ENCODE data around the gene TMPRSS6.

Gene TMPRSS6

DNA sequence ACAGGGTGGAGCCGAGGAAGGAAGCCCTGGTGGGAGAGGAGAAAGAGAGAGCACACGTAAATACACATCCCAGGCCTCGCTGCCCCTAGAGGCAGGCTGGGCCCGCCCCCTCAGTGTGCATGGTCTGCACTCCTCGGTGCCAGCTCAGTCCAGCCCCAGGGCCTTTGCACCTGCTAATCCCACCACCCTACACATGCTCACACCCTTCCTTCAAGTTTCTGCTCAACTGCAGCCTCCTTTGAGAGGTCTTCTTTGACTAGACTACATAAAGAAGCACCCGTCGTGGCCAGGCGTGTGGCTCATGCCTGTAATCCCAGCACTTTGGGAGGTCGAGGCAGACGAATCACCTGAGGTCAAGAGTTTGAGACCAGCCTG, 34.7 kb upstream of the TMPRSS6 start:
- in situ Hi-C loops (cut with HindIII; ENCODE audit: low pct_ligation_motif_present, low pct_unique_long_range_greater_than_20kb, low sequenced_read_pairs), result no loop called here
- no peak for DNase-seq

GRCh38 chr22:37141971-37142370, 32.5 kb upstream of the TMPRSS6 start:
- no peak for DNase-seq
- in situ Hi-C loops (cut with HindIII; ENCODE audit: low pct_ligation_motif_present, low pct_unique_long_range_greater_than_20kb, low sequenced_read_pairs), result no loop called here

DNA sequence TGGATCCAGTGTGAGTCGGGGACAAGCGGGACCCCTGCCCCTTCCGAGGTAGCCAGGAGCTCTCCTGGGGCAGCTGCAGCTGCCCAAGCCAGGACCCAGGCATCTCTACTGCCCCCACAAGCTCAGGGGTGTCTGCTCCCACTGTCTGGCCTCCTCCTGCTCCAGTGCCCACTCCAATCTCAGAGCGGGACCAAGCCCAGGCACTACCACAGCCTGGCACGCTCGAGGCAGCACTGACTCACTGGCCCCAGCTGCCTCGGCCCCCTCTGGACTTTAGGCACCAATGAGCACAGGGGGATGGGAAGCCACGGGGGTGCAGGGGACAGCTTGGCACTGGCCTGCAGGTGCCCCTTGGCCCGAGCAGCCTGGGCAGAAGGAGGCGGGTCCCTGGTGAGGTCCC, 32.0 kb upstream of the TMPRSS6 start:
- DNase-seq, result peak; percentile 9
- in situ Hi-C loops (cut with HindIII; ENCODE audit: low pct_ligation_motif_present, low pct_unique_long_range_greater_than_20kb, low sequenced_read_pairs), result no loop called here

- in situ Hi-C loops (cut with HindIII; ENCODE audit: low pct_ligation_motif_present, low pct_unique_long_range_greater_than_20kb, low sequenced_read_pairs), result no loop called here
Observed at GRCh38 chr22:37140686-37141323, 31.3 kb upstream of the TMPRSS6 start.

DNA sequence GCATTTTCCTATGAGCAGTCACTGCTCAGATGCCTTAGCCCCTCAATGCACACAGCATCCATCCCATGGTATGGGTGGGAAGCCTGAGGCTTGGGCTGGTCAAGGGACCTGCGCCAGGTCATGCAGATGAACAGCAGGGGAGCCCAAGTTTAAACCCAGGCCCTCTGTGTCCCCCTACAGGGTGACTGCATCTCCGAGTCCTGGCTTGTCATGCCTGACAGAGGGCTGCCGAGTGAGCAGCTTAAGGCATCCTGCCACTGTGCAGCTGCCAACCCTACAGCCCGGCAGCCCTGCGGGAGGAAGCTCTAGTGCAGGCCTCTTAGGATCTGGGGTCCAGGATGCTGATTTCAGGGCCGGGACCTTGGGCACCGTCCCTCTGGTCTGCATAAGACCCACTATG, 30.2 kb upstream of the TMPRSS6 start:
- in situ Hi-C loops (cut with HindIII; ENCODE audit: low pct_ligation_motif_present, low pct_unique_long_range_greater_than_20kb, low sequenced_read_pairs), result no loop called here
- no peak for DNase-seq

More at GRCh38 chr22:37140686-37141323, 31.3 kb upstream of the TMPRSS6 start:
- DNase-seq, result no peak

DNA sequence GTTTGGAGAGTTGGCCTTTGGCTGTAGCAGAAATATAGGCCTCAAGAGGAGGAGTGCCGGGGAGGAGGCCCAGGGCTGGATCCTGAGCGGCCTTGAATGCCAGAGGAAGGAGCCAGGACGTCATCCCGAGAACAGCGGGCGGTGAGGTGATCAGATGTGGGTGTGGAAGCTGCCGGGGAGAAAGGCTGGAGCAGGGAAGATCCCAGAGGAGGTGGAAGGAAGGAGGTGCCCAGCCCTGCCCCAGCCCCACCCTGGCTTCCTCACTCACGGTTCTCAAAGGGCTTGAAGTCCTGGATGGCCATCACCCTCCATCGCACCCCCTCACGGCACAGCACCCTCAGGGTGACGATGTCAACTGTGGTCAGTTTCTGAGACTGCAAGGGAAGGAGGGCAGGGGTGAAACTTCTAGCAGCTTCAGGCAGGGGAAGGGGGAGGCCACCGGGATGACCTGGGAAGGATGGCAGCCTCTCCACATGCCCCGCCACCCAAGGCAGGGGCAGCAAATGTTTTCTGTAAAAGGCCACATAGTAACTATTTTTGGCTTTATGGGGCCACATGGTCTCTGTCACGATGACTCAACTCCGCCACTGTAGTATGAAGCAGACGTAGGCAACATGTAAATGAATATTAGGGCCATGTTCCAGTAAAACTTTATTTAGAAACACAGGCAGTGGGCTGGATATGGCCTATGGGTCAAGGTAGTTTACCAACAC, 29.5 kb upstream of the TMPRSS6 start:
- in situ Hi-C loops (cut with HindIII; ENCODE audit: low pct_ligation_motif_present, low pct_unique_long_range_greater_than_20kb, low sequenced_read_pairs), result no loop called here
- DNase-seq, result no peak

GRCh38 chr22:37137903-37138665, 28.6 kb upstream of the TMPRSS6 start:
- in situ Hi-C loops (cut with HindIII; ENCODE audit: low pct_ligation_motif_present, low pct_unique_long_range_greater_than_20kb, low sequenced_read_pairs), result no loop called here
- DNase-seq, result no peak

DNA sequence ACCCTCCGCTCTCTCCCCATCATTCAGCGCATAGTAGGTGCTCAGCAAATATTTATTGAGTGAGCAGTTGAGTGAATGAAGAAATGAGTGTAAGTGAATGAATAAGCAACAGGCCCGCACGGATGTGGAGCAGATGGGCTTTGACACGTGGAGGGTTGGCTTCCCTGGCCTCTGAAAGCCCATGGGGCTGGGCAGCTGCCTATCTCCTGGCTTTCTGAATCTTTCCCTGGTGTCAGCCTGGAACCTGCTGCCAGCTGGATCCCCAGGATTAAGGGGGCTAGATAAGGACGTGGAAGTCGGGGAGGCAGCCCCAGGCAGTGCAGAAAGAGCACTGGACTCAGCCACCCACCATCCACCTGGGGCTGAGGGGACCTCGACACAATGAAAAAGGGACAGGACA, 27.6 kb upstream of the TMPRSS6 start:
- in situ Hi-C loops (cut with HindIII; ENCODE audit: low pct_ligation_motif_present, low pct_unique_long_range_greater_than_20kb, low sequenced_read_pairs), result no loop called here
- no peak for DNase-seq

GRCh38 chr22:37135023-37135422, 25.5 kb upstream of the TMPRSS6 start:
- DNase-seq, result no peak
- in situ Hi-C loops (cut with HindIII; ENCODE audit: low pct_ligation_motif_present, low pct_unique_long_range_greater_than_20kb, low sequenced_read_pairs), result no loop called here

GRCh38 chr22:37133304-37134018, 23.9 kb upstream of the TMPRSS6 start:
- in situ Hi-C loops (cut with HindIII; ENCODE audit: low pct_ligation_motif_present, low pct_unique_long_range_greater_than_20kb, low sequenced_read_pairs), result no loop called here
- DNase-seq, result no peak

GRCh38 chr22:37132773-37133172, 23.3 kb upstream of the TMPRSS6 start:
- in situ Hi-C loops (cut with HindIII; ENCODE audit: low pct_ligation_motif_present, low pct_unique_long_range_greater_than_20kb, low sequenced_read_pairs), result no loop called here

GRCh38 chr22:37129866-37130441, 20.4 kb upstream of the TMPRSS6 start:
- in situ Hi-C loops (cut with HindIII; ENCODE audit: low pct_ligation_motif_present, low pct_unique_long_range_greater_than_20kb, low sequenced_read_pairs), result no loop called here
- no peak for DNase-seq

More at GRCh38 chr22:37132773-37133172, 23.3 kb upstream of the TMPRSS6 start:
- no peak for DNase-seq

DNA sequence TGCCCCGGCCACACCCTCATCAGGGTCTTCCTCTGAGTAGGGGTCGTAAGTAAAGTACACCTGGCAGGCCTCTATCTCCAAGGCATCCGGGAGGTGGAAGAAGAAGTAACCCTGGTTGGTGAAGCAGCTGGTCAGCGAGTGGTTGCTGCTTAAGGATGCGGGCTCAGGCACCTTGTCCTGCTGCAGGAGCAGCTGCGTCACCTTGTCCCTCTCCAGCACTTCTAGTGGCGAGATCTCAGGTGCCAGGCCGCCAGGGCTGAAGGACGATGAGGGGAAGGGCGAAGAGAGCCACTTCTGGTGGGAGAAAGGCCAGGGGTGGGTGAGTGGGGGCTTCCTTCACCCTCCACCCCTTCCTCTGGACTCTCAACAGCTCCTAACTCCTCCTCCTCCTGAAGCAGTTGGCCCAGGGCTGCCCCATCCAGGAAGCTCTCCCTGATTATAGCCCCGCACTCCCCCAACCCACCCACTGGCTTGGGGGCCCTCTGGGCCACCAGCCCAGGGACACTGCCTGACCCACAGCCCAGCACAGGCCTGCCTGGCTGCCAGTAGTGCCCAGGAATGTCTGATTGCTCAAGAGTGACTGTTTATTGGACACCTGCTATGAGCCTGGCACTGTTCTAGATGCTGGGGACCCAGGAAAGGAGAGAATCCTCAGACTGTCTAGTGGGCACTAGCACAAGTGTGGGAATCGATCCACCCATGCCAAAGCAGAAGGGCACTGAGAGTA, 19.2 kb upstream of the TMPRSS6 start:
- in situ Hi-C loops (cut with HindIII; ENCODE audit: low pct_ligation_motif_present, low pct_unique_long_range_greater_than_20kb, low sequenced_read_pairs), result no loop called here
- no peak for DNase-seq

GRCh38 chr22:37127350-37127878, 17.9 kb upstream of the TMPRSS6 start:
- DNase-seq, result no peak
- in situ Hi-C loops (cut with HindIII; ENCODE audit: low pct_ligation_motif_present, low pct_unique_long_range_greater_than_20kb, low sequenced_read_pairs), result no loop called here

GRCh38 chr22:37126882-37127281, 17.4 kb upstream of the TMPRSS6 start:
- in situ Hi-C loops (cut with HindIII; ENCODE audit: low pct_ligation_motif_present, low pct_unique_long_range_greater_than_20kb, low sequenced_read_pairs), result no loop called here
- DNase-seq, result no peak

GRCh38 chr22:37126383-37126782, 16.9 kb upstream of the TMPRSS6 start:
- peak; percentile 13 for DNase-seq
- in situ Hi-C loops (cut with HindIII; ENCODE audit: low pct_ligation_motif_present, low pct_unique_long_range_greater_than_20kb, low sequenced_read_pairs), result no loop called here

DNA sequence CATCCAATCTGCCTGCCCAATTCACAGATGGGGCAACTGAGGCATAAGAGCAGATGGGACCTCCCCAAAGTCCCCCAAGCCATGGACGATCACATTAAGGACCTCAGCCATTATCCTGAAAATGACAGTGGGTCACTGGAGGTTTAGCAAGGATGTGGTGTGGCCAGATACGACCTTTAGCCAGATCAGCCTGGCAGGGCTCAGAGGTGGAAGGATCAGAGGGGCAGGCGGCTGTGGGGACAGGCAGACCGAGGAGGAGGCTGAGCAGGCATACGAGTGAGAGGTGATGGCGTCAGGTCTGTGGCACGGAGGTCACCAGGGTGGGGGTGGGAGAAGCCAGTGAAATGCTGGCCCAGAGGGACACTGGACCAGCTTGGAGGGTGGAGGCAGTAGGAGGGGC, 14.1 kb upstream of the TMPRSS6 start:
- in situ Hi-C loops (cut with HindIII; ENCODE audit: low pct_ligation_motif_present, low pct_unique_long_range_greater_than_20kb, low sequenced_read_pairs), result no loop called here
- no peak for DNase-seq

- DNase-seq, result no peak
- in situ Hi-C loops (cut with HindIII; ENCODE audit: low pct_ligation_motif_present, low pct_unique_long_range_greater_than_20kb, low sequenced_read_pairs), result no loop called here
Observed at GRCh38 chr22:37122598-37123180, 13.2 kb upstream of the TMPRSS6 start.

All from ACHN (cell line).